Measurements from ENCODE around the gene PRKCE.

DNA sequence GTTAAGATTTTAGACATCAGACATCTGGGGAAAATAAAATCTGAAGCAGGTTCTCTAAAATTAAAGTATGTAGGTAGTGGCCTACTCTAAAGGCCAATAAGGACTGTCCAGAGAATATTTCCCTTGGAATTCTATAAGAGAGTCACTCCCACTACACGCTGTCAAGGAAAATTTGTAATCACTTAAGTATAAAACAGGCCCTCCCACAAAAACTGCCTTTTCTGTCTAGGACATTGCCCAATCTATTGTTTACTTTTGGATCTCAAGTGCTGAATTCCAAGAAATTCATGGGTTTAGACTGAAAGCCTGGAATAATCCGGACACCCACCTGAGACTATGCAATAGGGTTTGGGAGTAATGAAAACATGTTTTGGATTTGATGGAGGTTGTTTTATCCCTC, 38.7 kb upstream of the PRKCE start:
- TF ChIP-seq GATA3 (IDR thresholded peaks at IDR 0.05; ENCODE audit: low read depth, low read length) (no peak), GATA2 (IDR thresholded peaks at IDR 0.05; ENCODE audit: low read depth, low read length) (no peak)
